NCI-H1436 (cell line): ENCODE measurements around the gene UMAD1.

Experiments
- DNase-seq: peaks from one replicate; lab custom pipeline; 2025; lab: John Stamatoyannopoulos, UW

The UMAD1 gene

GRCh38 chr7:7830122-7830878, 189.7 kb downstream of the UMAD1 start:
- peak; percentile 12 for DNase-seq

- DNase-seq, result no peak
These were observed 192.0 kb downstream of the UMAD1 start for GRCh38 chr7:7832518-7832917.

GRCh38 chr7:7834761-7835160, 194.2 kb downstream of the UMAD1 start:
- DNase-seq, result no peak

GRCh38 chr7:7841027-7841426, 200.5 kb downstream of the UMAD1 start:
- DNase-seq, result no peak

DNA sequence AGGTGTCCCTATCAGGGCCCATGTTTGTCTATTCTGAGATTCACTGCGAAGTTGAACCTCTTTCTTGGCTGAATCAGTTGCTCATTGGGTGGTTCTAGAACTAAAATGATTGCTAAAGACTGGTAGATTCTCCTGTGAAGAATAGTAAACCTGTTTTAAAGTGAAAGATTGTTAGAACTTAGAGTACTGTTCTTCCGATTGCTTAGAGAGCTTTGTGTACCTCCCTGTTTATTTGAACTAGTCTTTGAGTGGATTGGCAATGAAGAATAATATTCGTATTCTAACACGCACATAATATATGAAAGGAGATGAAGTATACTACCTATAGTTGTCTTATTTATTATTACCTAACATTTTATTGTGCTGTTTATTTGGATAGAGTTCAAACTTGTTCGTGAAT, 202.7 kb downstream of the UMAD1 start:
- DNase-seq, result no peak

- no peak for DNase-seq
These were observed 203.4 kb downstream of the UMAD1 start for GRCh38 chr7:7843972-7844371.

DNA sequence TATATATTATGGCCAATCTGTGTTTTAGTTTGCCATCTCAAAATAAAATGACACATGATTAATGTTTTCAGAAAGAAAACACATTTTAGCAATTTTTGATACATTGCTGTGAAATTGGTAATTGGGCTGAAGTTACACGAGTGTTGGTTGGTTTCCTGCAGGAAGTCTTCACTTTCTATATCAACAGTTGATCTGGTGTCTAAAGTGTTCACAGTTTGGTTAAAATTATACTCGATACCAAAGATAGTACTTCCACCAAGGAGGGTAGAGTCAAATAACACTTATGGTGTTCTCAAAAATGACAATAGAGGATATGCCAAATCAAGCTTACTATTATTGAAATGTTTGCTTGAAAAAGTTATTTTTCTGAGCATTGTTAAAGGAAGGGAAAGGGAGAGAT, 207.7 kb downstream of the UMAD1 start:
- no peak for DNase-seq

GRCh38 chr7:7848892-7849291, 208.3 kb downstream of the UMAD1 start:
- no peak for DNase-seq

- DNase-seq, result no peak
These were observed 209.6 kb downstream of the UMAD1 start for GRCh38 chr7:7850150-7850549.

DNA sequence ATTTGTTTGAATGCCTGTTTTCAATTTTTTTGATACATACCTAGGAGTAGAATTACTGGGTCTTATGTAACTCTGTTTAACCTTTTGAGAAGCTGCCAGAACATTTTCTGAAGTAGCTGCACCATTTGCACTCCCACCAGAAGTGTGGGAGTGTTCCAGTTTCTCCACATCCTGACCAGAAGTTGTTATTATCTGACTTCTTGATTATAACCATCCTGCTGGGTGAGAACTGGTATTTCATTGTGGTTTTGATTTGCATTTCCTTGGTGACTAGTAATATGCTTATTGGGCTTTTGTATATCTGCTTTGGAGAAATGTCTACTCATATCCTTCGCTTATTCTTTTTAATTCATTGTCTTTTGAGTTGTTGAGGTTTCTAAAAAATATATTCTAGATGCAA, 210.8 kb downstream of the UMAD1 start:
- no peak for DNase-seq

DNA sequence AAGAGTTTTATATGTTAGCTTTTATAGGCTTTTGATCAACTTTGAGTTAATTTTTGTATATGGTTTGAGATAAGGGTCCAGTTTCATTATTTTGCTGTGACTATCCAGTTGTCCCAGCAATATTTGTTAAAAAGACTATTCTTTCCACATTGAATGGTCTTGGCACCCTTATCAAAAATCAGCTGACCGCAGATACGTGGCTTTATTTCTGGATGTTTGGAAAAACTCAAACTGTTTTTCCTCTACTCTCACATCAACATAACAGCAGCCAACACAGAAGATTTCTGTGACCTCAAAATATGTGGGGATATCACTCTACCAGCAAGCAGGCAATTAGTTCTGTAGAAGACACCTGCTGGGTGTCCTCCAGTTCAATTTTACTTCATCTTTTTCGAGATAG, 211.4 kb downstream of the UMAD1 start:
- no peak for DNase-seq

- no peak for DNase-seq
These were observed 216.6 kb downstream of the UMAD1 start for GRCh38 chr7:7857143-7857583.

DNA sequence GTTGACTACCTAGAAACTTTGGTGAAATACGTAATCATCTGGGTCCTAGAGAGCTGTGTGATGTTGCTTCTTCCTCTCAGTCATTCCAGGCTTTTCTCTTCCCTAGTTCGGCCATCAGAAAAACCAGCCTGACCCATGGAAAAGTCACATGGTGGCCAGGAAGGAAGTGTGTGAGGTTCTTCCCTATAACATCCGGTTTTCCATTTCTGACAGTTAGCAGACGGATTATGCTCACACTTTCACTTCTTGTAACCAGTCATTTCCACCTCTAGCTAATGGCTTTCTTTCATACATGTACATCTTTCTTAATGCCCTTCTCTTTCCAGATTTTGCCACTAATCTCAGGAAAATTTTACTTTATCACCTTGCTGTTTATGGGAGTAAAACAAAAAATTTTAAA, 218.0 kb downstream of the UMAD1 start:
- DNase-seq, result no peak

GRCh38 chr7:7859411-7859810, 218.9 kb downstream of the UMAD1 start:
- DNase-seq, result no peak

GRCh38 chr7:7861211-7861633, 220.7 kb downstream of the UMAD1 start:
- no peak for DNase-seq

GRCh38 chr7:7862393-7862792, 221.8 kb downstream of the UMAD1 start:
- no peak for DNase-seq

GRCh38 chr7:7867846-7868571, 227.5 kb downstream of the UMAD1 start:
- no peak for DNase-seq

DNA sequence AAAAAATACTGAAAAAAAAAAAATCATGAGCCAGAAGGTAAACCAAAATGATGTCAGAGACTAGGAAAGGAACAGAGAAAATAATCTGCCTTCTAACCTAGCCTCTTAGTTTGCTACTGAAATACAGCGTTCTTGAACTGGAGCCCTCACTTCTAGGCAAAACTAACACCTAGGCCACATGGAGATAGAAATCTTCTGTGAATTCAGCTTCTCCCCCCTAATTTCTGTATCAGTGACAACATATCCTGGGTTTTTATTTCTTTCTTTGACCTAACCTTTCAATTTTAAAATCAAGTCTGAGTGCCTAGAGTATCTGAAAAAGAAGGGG, 228.0 kb downstream of the UMAD1 start:
- DNase-seq, result no peak

GRCh38 chr7:7869036-7869435, 228.5 kb downstream of the UMAD1 start:
- no peak for DNase-seq

DNA sequence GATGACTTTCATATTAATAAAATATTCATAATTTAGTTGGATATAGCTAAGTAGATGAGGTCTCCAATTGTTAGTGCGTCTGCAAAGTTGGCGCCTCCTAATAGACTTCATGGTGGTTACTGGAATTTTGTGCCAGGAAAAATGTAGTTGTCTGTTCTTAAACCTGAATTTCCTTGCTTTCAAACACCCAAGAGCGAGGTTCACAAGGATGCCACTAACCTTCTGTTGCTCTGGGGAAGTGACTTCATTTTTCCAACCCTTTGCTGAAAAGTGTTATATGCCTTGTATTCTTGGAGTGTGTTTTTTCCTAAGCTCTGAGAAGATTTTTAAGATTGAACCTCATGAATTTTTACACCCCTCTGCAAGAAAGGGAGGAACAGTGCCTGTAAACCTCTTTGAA, 229.1 kb downstream of the UMAD1 start:
- DNase-seq, result no peak

- no peak for DNase-seq
These were observed 230.0 kb downstream of the UMAD1 start for GRCh38 chr7:7870555-7870954.

DNA sequence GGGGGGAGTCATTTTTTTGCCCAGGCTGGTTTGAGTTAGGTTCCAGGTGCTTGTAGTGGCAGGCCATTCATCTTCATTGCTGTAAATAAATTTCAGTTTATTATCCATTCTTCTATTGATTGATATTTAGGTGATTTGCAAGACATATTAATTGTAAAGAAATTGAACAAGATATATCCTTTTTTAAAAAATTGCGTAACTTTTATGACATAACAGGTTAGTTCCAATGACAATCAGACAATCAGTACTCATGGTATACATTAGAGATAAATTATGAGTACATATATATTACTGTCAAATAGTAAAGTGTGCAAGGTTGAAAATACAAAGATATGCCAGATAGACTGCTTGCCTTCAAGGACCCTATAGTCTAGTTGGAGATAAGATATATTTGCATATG, 235.9 kb downstream of the UMAD1 start:
- no peak for DNase-seq

DNA sequence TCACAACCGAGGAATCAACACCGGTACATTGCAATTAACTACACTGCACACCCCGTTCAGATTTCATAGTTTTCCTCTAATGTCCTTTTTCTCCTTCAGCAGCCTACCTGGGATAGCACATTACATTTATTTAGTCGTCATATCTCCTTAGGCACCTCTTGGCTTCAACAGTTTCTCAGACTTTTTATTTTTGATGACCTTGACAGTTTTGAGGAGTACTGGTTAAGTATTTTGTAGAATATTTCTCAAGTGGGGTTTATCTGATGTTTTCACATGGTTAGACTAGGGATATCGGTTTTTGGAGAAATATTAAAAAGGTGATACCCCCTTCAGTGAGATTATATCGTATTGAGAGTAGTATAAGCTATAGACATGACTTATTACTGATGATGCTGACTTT, 241.0 kb downstream of the UMAD1 start:
- no peak for DNase-seq

DNA sequence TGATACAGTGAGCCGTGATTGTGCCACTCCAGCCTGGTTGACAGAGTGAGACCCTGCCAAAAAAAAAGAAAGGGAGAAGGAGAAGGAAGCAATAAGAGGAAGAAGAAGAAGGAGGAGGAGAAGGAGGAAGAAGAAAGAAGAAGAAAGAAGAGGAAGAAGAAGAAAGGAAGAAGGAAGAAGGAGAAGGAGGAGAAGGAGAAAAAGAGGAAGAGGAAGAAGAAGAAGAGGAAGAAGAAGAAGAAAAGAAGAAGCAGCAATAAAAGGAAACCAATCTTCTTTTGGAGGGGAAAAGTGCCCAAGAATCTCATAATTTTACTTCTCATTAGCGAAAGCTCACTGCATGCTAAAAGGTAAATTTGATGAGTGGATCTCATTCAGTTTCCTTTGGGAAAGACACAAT, 242.3 kb downstream of the UMAD1 start:
- DNase-seq, result no peak
